Measurements from ENCODE around the gene ATG7. TPM values are rescaled to one million over a fixed set of nuclear protein-coding genes. Genes with fewer than 3 reads are reported as not detected.
A peak's percentile ranks its signal among the peaks of the same experiment; 100 is the strongest.

The ATG7 gene
- polyA plus RNA-seq, 1 donor (not counting 4 experiments of a cell fraction or from before 2014, with no cell fraction given) = 27.9 TPM

GRCh38 chr3:11477407-11477911 is 205.3 kb downstream of the ATG7 start:
- H3K4me2 ChIP-seq (ENCODE audit: control insufficient read depth, extremely low read depth, insufficient read depth, low read depth, low read length) = peak overlapping the region; percentile 91
- H3K27me3 ChIP-seq (ENCODE audit: control insufficient read depth, extremely low read depth, insufficient read depth, low read length) = no peaks in the 10 kb centered on the region
- no peak for TF ChIP-seq EZH2 (IDR thresholded peaks at IDR 0.05; ENCODE audit: low read length)
- TF ChIP-seq, protein P1, sequence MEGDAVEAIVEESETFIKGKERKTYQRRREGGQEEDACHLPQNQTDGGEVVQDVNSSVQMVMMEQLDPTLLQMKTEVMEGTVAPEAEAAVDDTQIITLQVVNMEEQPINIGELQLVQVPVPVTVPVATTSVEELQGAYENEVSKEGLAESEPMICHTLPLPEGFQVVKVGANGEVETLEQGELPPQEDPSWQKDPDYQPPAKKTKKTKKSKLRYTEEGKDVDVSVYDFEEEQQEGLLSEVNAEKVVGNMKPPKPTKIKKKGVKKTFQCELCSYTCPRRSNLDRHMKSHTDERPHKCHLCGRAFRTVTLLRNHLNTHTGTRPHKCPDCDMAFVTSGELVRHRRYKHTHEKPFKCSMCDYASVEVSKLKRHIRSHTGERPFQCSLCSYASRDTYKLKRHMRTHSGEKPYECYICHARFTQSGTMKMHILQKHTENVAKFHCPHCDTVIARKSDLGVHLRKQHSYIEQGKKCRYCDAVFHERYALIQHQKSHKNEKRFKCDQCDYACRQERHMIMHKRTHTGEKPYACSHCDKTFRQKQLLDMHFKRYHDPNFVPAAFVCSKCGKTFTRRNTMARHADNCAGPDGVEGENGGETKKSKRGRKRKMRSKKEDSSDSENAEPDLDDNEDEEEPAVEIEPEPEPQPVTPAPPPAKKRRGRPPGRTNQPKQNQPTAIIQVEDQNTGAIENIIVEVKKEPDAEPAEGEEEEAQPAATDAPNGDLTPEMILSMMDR (optimal IDR thresholded peaks at IDR 0.05 in 1 of 3, IDR thresholded peaks at IDR 0.05 in 1 of 3, conservative IDR thresholded peaks at IDR 0.05 in 1 of 3; ENCODE audit: extremely low read depth in 1 of 3, insufficient read depth in 2 of 3, low read length in 3 of 3) = no peak
- peak overlapping the region; percentile 64 for H2AFZ ChIP-seq (ENCODE audit: control insufficient read depth, low read length)
- H3K27ac ChIP-seq (ENCODE audit: control insufficient read depth, insufficient read depth, low read length) = peak overlapping the region; percentile 93
- no peaks in the 10 kb centered on the region for H3K9me1 ChIP-seq (ENCODE audit: control insufficient read depth, extremely low read depth, insufficient read depth, low read length)
- H3K9ac ChIP-seq (ENCODE audit: control insufficient read depth, extremely low read depth, insufficient read depth, low read length) = peak overlapping the region; percentile 64
- peaks cover 0 to 2% of the 10 kb centered on the region in 2 experiments for H3K36me3 ChIP-seq (ENCODE audit: control insufficient read depth in 2 of 2, extremely low read depth in 1 of 2, insufficient read depth in 2 of 2, low read length in 2 of 2)
- H3K4me3 ChIP-seq (ENCODE audit: control insufficient read depth in 2 of 3, extremely low read depth in 1 of 3, insufficient read depth in 2 of 3, low read depth in 1 of 3, low read length in 3 of 3) = peak overlapping the region in 2 of 3 experiments; percentile 12 to 51
- peak; percentile 76 for DNase-seq (ENCODE audit: low read depth, low spot score)
- H3K79me2 ChIP-seq (ENCODE audit: control insufficient read depth, insufficient read depth, low read length) = no peaks in the 10 kb centered on the region
- H3K4me1 ChIP-seq (ENCODE audit: control insufficient read depth, extremely low read depth, insufficient read depth, low read length) = peaks cover 25% of the 10 kb centered on the region
- dilution Hi-C loops (cut with MboI; ENCODE audit: extremely low pct_ligation_motif_present, low sequenced_read_pairs) = no loop called here
- no peaks in the 10 kb centered on the region for H3K9me3 ChIP-seq (ENCODE audit: control insufficient read depth, low read depth, low read length)
- no peaks in the 10 kb centered on the region for H4K20me1 ChIP-seq (ENCODE audit: control insufficient read depth, extremely low read depth, insufficient read depth, low read length)
- peak; percentile 87 for FAIRE-seq

DNA sequence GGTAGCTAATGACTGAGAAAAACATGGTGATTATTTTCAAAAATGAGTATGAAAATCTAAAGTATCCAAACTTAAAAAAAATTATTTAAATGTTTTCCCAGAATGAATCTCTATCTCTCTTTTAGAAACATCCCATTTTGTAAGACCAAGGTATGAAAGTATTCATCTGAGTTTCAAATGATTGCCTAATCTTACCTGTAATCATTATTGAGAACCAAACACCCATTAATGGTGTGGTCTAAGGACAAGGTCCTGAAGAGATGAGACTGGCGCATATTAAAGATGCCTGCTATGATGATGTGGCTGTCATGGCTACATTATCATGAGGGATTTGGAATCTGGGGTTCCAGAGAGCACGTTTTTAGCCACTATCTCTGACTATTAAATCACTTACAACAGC is 206.0 kb downstream of the ATG7 start:
- H3K4me1 ChIP-seq (ENCODE audit: control insufficient read depth, extremely low read depth, insufficient read depth, low read length) = peaks cover 25% of the 10 kb centered on the region
- DNase-seq (ENCODE audit: low read depth, low spot score) (no peak), FAIRE-seq (no peak)
- peak overlapping the region; percentile 91 for H3K4me2 ChIP-seq (ENCODE audit: control insufficient read depth, extremely low read depth, insufficient read depth, low read depth, low read length)
- peaks cover 0 to 2% of the 10 kb centered on the region in 2 experiments for H3K36me3 ChIP-seq (ENCODE audit: control insufficient read depth in 2 of 2, extremely low read depth in 1 of 2, insufficient read depth in 2 of 2, low read length in 2 of 2)
- H3K9me3 ChIP-seq (ENCODE audit: control insufficient read depth, low read depth, low read length) = no peaks in the 10 kb centered on the region
- no peaks in the 10 kb centered on the region for H4K20me1 ChIP-seq (ENCODE audit: control insufficient read depth, extremely low read depth, insufficient read depth, low read length)
- H3K27me3 ChIP-seq (ENCODE audit: control insufficient read depth, extremely low read depth, insufficient read depth, low read length) = no peaks in the 10 kb centered on the region
- peak overlapping the region; percentile 10 for H2AFZ ChIP-seq (ENCODE audit: control insufficient read depth, low read length)
- peak overlapping the region; percentile 64 for H3K9ac ChIP-seq (ENCODE audit: control insufficient read depth, extremely low read depth, insufficient read depth, low read length)
- H3K4me3 ChIP-seq (ENCODE audit: control insufficient read depth in 2 of 3, extremely low read depth in 1 of 3, insufficient read depth in 2 of 3, low read depth in 1 of 3, low read length in 3 of 3) = peak overlapping the region in 2 of 3 experiments; percentile 50 to 61
- no peaks in the 10 kb centered on the region for H3K9me1 ChIP-seq (ENCODE audit: control insufficient read depth, extremely low read depth, insufficient read depth, low read length)
- H3K79me2 ChIP-seq (ENCODE audit: control insufficient read depth, insufficient read depth, low read length) = no peaks in the 10 kb centered on the region
- H3K27ac ChIP-seq (ENCODE audit: control insufficient read depth, insufficient read depth, low read length) = peak overlapping the region; percentile 93
- dilution Hi-C loops (cut with MboI; ENCODE audit: extremely low pct_ligation_motif_present, low sequenced_read_pairs) = no loop called here
- TF ChIP-seq, protein P1 (optimal IDR thresholded peaks at IDR 0.05 in 1 of 3, IDR thresholded peaks at IDR 0.05 in 1 of 3, conservative IDR thresholded peaks at IDR 0.05 in 1 of 3; ENCODE audit: extremely low read depth in 1 of 3, insufficient read depth in 2 of 3, low read length in 3 of 3) = no peak
- TF ChIP-seq EZH2 (IDR thresholded peaks at IDR 0.05; ENCODE audit: low read length) = no peak

Data from keratinocyte (primary cell).